NCI-H146 treated with DMSO at 0.1 percent for 48 hours (cell line): ENCODE measurements around the gene PTPN9.
"Not testable (repeated sequence)": the region's sequence is repeated elsewhere in the genome, so short reads cannot be mapped to it uniquely, and the experiment has no call there.

Experiments
- DNase-seq: peaks from one replicate; lab custom pipeline; 2025; ENCODE audit not compliant: unreplicated experiment; lab: John Stamatoyannopoulos, UW

Gene PTPN9

GRCh38 chr15:75532413-75533250, 46.5 kb downstream of the PTPN9 start:
- DNase-seq, result no peak

GRCh38 chr15:75531041-75531450, 48.1 kb downstream of the PTPN9 start:
- DNase-seq, result no peak

- no peak for DNase-seq
Observed at GRCh38 chr15:75530169-75530568, 48.9 kb downstream of the PTPN9 start.

GRCh38 chr15:75525756-75526155, 53.4 kb downstream of the PTPN9 start:
- not testable (repeated sequence) for DNase-seq

GRCh38 chr15:75523011-75523410, 56.1 kb downstream of the PTPN9 start:
- no peak for DNase-seq

GRCh38 chr15:75517233-75517632, 61.9 kb downstream of the PTPN9 start:
- DNase-seq, result no peak

- no peak for DNase-seq
Observed at GRCh38 chr15:75508840-75509532, 70.1 kb downstream of the PTPN9 start.

- DNase-seq, result no peak
Observed at GRCh38 chr15:75502360-75502759, 76.8 kb downstream of the PTPN9 start.

GRCh38 chr15:75493732-75494131, 85.4 kb downstream of the PTPN9 start:
- DNase-seq, result no peak

GRCh38 chr15:75483961-75484360, 95.2 kb downstream of the PTPN9 start:
- DNase-seq, result no peak

- not testable (repeated sequence) for DNase-seq
Observed at GRCh38 chr15:75483556-75483955, 95.6 kb downstream of the PTPN9 start.

GRCh38 chr15:75483106-75483505, 96.0 kb downstream of the PTPN9 start:
- DNase-seq, result no peak

GRCh38 chr15:75480463-75480862, 98.7 kb downstream of the PTPN9 start:
- DNase-seq, result not testable (repeated sequence)

GRCh38 chr15:75479670-75480069, 99.4 kb downstream of the PTPN9 start:
- no peak for DNase-seq

- DNase-seq, result not testable (repeated sequence)
Observed at GRCh38 chr15:75477094-75477493, 102.0 kb downstream of the PTPN9 start.

- no peak for DNase-seq
Observed at GRCh38 chr15:75468913-75469598, 110.1 kb downstream of the PTPN9 start.

- DNase-seq, result no peak
Observed at GRCh38 chr15:75460646-75461045, 118.5 kb downstream of the PTPN9 start.

- DNase-seq, result no peak
Observed at GRCh38 chr15:75459581-75459980, 119.5 kb downstream of the PTPN9 start.

- no peak for DNase-seq
Observed at GRCh38 chr15:75456710-75457109, 122.4 kb downstream of the PTPN9 start.

- DNase-seq, result no peak
Observed at GRCh38 chr15:75455982-75456531, 123.1 kb downstream of the PTPN9 start.

- peak; percentile 20 for DNase-seq
Observed at GRCh38 chr15:75455424-75455981, 123.6 kb downstream of the PTPN9 start.
